HEK293 (cell line): ENCODE data around the gene SMTNL2.

Source experiments
- CTCF ChIA-PET: fragments of 350-600 bp; formaldehyde crosslinking; extraction: SDS; loops from one replicate; lab custom pipeline; 2021; ENCODE audit warnings: antibody characterized with exemption; lab: Yijun Ruan, JAX
- POLR2A ChIA-PET: fragments of 300-600 bp; formaldehyde crosslinking; extraction: SDS; loops from one replicate; lab custom pipeline; 2020; ENCODE audit warnings: antibody characterized with exemption, inconsistent platforms; lab: Yijun Ruan, JAX
- H3K27ac ChIP-seq: fragments of 200-500 bp; sonication (Bioruptor generic); 2 replicates; pipeline ENCODE4 v1.5.1; 2014; ENCODE audit warnings: low read depth, low read length, control low read depth, inconsistent platforms; ENCODE audit errors: extremely low read depth
- H3K36me3 ChIP-seq, 2 experiments: fragments of 200-500 bp in 1 of 2; sonication (Bioruptor generic) in 1 of 2; 1 replicate in 1 of 2; 2 replicates in 1 of 2; pipeline ENCODE4 v1.5.1; 2014 to 2017; ENCODE audit warnings: inconsistent platforms in 2 of 2, low read length in 2 of 2; ENCODE audit not compliant: control insufficient read depth in 2 of 2, insufficient read depth in 1 of 2
- H3K4me1 ChIP-seq: fragments of 200-500 bp; sonication (Bioruptor generic); 2 replicates; pipeline ENCODE4 v1.5.1; 2014; ENCODE audit warnings: mild to moderate bottlenecking, low read length, inconsistent platforms; ENCODE audit not compliant: control insufficient read depth, insufficient read depth
- H3K4me3 ChIP-seq: 2 replicates; pipeline ENCODE4 v1.5.1; 2011; ENCODE audit warnings: low read depth, mild to moderate bottlenecking, control low read depth, low read length, moderate library complexity
- H3K9me3 ChIP-seq: fragments of 200-500 bp; sonication (Bioruptor generic); 2 replicates; pipeline ENCODE4 v1.5.1; 2014; ENCODE audit warnings: low read depth, low read length, inconsistent platforms; ENCODE audit not compliant: control insufficient read depth, insufficient read depth
- EGR2 ChIP-seq: fragments of 450-650 bp; formaldehyde crosslinking; IDR thresholded peaks from 2 replicates; pipeline ENCODE4 v1.5.1; 2016; ENCODE audit warnings: low read depth, missing biosample characterization, missing genetic modification characterization
- HIC1 ChIP-seq: fragments of 450-650 bp; formaldehyde crosslinking; IDR thresholded peaks from 2 replicates; pipeline ENCODE4 v1.5.1; 2016; ENCODE audit warnings: missing biosample characterization, missing genetic modification characterization
- MEIS1 ChIP-seq: sonication (generic); formaldehyde crosslinking; IDR thresholded peaks from 2 replicates; pipeline ENCODE4 v1.8.1; 2022; ENCODE audit warnings: missing genetic modification reagents, mild to moderate bottlenecking, borderline replicate concordance
- PRDM6 ChIP-seq: fragments of 450-650 bp; formaldehyde crosslinking; IDR thresholded peaks from 2 replicates; pipeline ENCODE4 v1.5.1; 2017; ENCODE audit warnings: missing biosample characterization, missing genetic modification characterization
- SP3 ChIP-seq: fragments of 450-650 bp; formaldehyde crosslinking; IDR thresholded peaks from 2 replicates; pipeline ENCODE4 v1.5.1; 2016; ENCODE audit warnings: missing biosample characterization, missing genetic modification characterization
- ZFHX2 ChIP-seq: fragments of 450-650 bp; formaldehyde crosslinking; conservative IDR thresholded peaks from 2 replicates; pipeline ENCODE4 v1.5.1; 2016; ENCODE audit warnings: missing biosample characterization, missing genetic modification characterization
- ZNF148 ChIP-seq: fragments of 450-650 bp; formaldehyde crosslinking; IDR thresholded peaks from 2 replicates; pipeline ENCODE4 v1.5.0; 2017; ENCODE audit warnings: missing biosample characterization, missing genetic modification characterization, borderline replicate concordance
- ZNF175 ChIP-seq: fragments of 450-650 bp; formaldehyde crosslinking; IDR thresholded peaks from 2 replicates; pipeline ENCODE4 v1.5.1; 2016; ENCODE audit warnings: missing biosample characterization, missing genetic modification characterization
- ZNF211 ChIP-seq: fragments of 450-650 bp; formaldehyde crosslinking; IDR thresholded peaks from 2 replicates; pipeline ENCODE4 v1.5.1; 2016; ENCODE audit warnings: low read depth, missing biosample characterization, missing genetic modification characterization
- ZNF221 ChIP-seq: fragments of 450-650 bp; formaldehyde crosslinking; IDR thresholded peaks from 2 replicates; pipeline ENCODE4 v1.5.1; 2017; ENCODE audit warnings: missing biosample characterization, missing genetic modification characterization, borderline replicate concordance
- ZNF239 ChIP-seq: fragments of 450-650 bp; formaldehyde crosslinking; IDR thresholded peaks from 2 replicates; pipeline ENCODE4 v1.5.1; 2016; ENCODE audit warnings: missing biosample characterization, missing genetic modification characterization
- ZNF274 ChIP-seq, 2 experiments: fragments of 200-500 bp in 1 of 2; fragments of 450-650 bp in 1 of 2; sonication (Bioruptor generic) in 1 of 2; formaldehyde crosslinking in 1 of 2; IDR thresholded peaks; 2 replicates each; pipeline versions ENCODE4 v1.5.1 to v1.6.1; 2014 to 2016; ENCODE audit warnings: borderline replicate concordance in 1 of 2, inconsistent platforms in 1 of 2, low read length in 1 of 2, missing biosample characterization in 1 of 2, missing genetic modification characterization in 1 of 2
- ZNF513 ChIP-seq: fragments of 450-650 bp; IDR thresholded peaks from 2 replicates; pipeline ENCODE4 v1.5.1; 2018; ENCODE audit warnings: missing biosample characterization, missing genetic modification characterization
- ZNF549 ChIP-seq: fragments of 450-650 bp; IDR thresholded peaks from 2 replicates; pipeline ENCODE4 v1.5.1; 2018; ENCODE audit warnings: missing biosample characterization, missing genetic modification characterization, mild to moderate bottlenecking, inconsistent platforms, moderate library complexity
- ZNF776 ChIP-seq: fragments of 450-650 bp; formaldehyde crosslinking; IDR thresholded peaks from 2 replicates; pipeline ENCODE4 v1.5.0; 2017; ENCODE audit warnings: missing biosample characterization, missing genetic modification characterization, borderline replicate concordance

The SMTNL2 gene

GRCh38 chr17:4544135-4544950 lies 40.0 kb upstream of the SMTNL2 start (continued):
- no peak for TF ChIP-seq ZNF549

- no peak overlapping the region for H3K4me3 ChIP-seq
- no peak overlapping the region for H3K27ac ChIP-seq
- H3K4me1 ChIP-seq: no peaks in the 10 kb centered on the region
- CTCF ChIA-PET: interaction anchor here (0.8 kb wide), 1 partner anchor 22 kb away, joined by 4 read pairs; no protein-coding TSS in a partner anchor
- H3K9me3 ChIP-seq: no peaks in the 10 kb centered on the region
- no peak for TF ChIP-seq ZNF221 (tag by site-specific recombination)
- peak; percentile 46 for TF ChIP-seq ZFHX2
- no peak for TF ChIP-seq MEIS1 (CRISPR knock-in tag)
- TF ChIP-seq EGR2 (tag by site-specific recombination): peak; percentile 78; the same call in 1 of the 2 replicates
- TF ChIP-seq ZNF175 (tag by site-specific recombination): no peak
- POLR2A ChIA-PET: interaction anchor here (2.6 to 4.0 kb wide), 2 partner anchors 10 to 11 kb away, joined by 11 to 16 read pairs; partner anchors contain the start of gene MYBBP1A
- H3K36me3 ChIP-seq: peaks cover 15 to 95% of the 10 kb centered on the region in 2 experiments; a peak in 2 of 3 replicates
Measured at GRCh38 chr17:4544951-4545216, 39.4 kb upstream of the SMTNL2 start.

GRCh38 chr17:4545217-4545951 lies 38.9 kb upstream of the SMTNL2 start:
- CTCF ChIA-PET: interaction anchor here (0.7 to 0.8 kb wide), 2 partner anchors 21 to 55 kb away, joined by 3 to 4 read pairs; no protein-coding TSS in a partner anchor
- H3K9me3 ChIP-seq: no peaks in the 10 kb centered on the region

More at GRCh38 chr17:4545217-4545951, 38.9 kb upstream of the SMTNL2 start:
- TF ChIP-seq SP3 (tag by site-specific recombination) (no peak), ZNF274 (IDR thresholded peaks at IDR 0.05; ENCODE audit: low read length) (no peak), ZNF274 (tag by site-specific recombination; IDR thresholded peaks at IDR 0.05; ENCODE audit: borderline replicate concordance) (no peak), PRDM6 (tag by site-specific recombination) (no peak), HIC1 (tag by site-specific recombination) (no peak), ZNF211 (tag by site-specific recombination) (no peak), ZNF513 (tag by site-specific recombination) (no peak), ZNF239 (tag by site-specific recombination) (no peak), ZNF148 (tag by site-specific recombination) (no peak), ZNF776 (tag by site-specific recombination) (no peak)
- Histone ChIP-seq H3K4me3 (no peak overlapping the region), H3K36me3 (peaks cover 15 to 95% of the 10 kb centered on the region in 2 experiments; a peak in 2 of 3 replicates), H3K27ac (no peak overlapping the region), H3K4me1 (no peaks in the 10 kb centered on the region)
- POLR2A ChIA-PET: interaction anchor here (1.1 to 4.0 kb wide), 2 partner anchors 8 to 10 kb away, joined by 4 to 16 read pairs; partner anchors contain the start of gene MYBBP1A
